Measurements from ENCODE around the gene TXNL4A.

GRCh38 chr18:79924814-79925731 lies 63.3 kb downstream of the TXNL4A start:
- TF ChIP-seq, protein P1, sequence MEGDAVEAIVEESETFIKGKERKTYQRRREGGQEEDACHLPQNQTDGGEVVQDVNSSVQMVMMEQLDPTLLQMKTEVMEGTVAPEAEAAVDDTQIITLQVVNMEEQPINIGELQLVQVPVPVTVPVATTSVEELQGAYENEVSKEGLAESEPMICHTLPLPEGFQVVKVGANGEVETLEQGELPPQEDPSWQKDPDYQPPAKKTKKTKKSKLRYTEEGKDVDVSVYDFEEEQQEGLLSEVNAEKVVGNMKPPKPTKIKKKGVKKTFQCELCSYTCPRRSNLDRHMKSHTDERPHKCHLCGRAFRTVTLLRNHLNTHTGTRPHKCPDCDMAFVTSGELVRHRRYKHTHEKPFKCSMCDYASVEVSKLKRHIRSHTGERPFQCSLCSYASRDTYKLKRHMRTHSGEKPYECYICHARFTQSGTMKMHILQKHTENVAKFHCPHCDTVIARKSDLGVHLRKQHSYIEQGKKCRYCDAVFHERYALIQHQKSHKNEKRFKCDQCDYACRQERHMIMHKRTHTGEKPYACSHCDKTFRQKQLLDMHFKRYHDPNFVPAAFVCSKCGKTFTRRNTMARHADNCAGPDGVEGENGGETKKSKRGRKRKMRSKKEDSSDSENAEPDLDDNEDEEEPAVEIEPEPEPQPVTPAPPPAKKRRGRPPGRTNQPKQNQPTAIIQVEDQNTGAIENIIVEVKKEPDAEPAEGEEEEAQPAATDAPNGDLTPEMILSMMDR (IDR thresholded peaks at IDR 0.05) = no peak
- TF ChIP-seq TCF7L2 (IDR thresholded peaks at IDR 0.05; ENCODE audit: low read depth, low read length) (no peak), POLR2AphosphoS5 (IDR thresholded peaks at IDR 0.05; ENCODE audit: low read depth, low read length) (no peak), SIN3A (IDR thresholded peaks at IDR 0.05; ENCODE audit: borderline replicate concordance, insufficient read depth, low read depth, low read length) (no peak)
- TF ChIP-seq, protein P2, sequence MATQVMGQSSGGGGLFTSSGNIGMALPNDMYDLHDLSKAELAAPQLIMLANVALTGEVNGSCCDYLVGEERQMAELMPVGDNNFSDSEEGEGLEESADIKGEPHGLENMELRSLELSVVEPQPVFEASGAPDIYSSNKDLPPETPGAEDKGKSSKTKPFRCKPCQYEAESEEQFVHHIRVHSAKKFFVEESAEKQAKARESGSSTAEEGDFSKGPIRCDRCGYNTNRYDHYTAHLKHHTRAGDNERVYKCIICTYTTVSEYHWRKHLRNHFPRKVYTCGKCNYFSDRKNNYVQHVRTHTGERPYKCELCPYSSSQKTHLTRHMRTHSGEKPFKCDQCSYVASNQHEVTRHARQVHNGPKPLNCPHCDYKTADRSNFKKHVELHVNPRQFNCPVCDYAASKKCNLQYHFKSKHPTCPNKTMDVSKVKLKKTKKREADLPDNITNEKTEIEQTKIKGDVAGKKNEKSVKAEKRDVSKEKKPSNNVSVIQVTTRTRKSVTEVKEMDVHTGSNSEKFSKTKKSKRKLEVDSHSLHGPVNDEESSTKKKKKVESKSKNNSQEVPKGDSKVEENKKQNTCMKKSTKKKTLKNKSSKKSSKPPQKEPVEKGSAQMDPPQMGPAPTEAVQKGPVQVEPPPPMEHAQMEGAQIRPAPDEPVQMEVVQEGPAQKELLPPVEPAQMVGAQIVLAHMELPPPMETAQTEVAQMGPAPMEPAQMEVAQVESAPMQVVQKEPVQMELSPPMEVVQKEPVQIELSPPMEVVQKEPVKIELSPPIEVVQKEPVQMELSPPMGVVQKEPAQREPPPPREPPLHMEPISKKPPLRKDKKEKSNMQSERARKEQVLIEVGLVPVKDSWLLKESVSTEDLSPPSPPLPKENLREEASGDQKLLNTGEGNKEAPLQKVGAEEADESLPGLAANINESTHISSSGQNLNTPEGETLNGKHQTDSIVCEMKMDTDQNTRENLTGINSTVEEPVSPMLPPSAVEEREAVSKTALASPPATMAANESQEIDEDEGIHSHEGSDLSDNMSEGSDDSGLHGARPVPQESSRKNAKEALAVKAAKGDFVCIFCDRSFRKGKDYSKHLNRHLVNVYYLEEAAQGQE (IDR thresholded peaks at IDR 0.05; ENCODE audit: insufficient read depth in 1 of 2, low read depth in 2 of 2, low read length in 1 of 2) = no peak
